Omental fat pad (tissue), 4 donors: ENCODE data around the gene PER1. TPM values are rescaled to one million over a fixed set of nuclear protein-coding genes. Genes with fewer than 3 reads are reported as not detected.
"Not testable (repeated sequence)": the region's sequence is repeated elsewhere in the genome, so short reads cannot be mapped to it uniquely, and the experiment has no call there.

Experiments
- ATAC-seq: fragments of 150-250 bp; one replicate; pipeline ENCODE4 v1.9.1; 2016; ENCODE audit warnings: mild to moderate bottlenecking, moderate library complexity; ENCODE audit not compliant: low FRiP score
- DNase-seq: peaks from one replicate; pipeline ENCODE4 v3.0.0-alpha.2; 2019; ENCODE audit warnings: low spot score
- CTCF ChIP-seq, 3 donors: fragments of 450-650 bp; IDR thresholded peaks; one replicate each; pipeline ENCODE4 v1.5.1; 2016 to 2017; ENCODE audit warnings: antibody characterized with exemption in 3 of 3, mild to moderate bottlenecking in 3 of 3, moderate library complexity in 2 of 3
- total RNA-seq, 4 donors: library from RNA; depleted of rRNA; stranded (reverse); fragments of >200 nt; gene quantifications; one replicate each; pipeline ENCODE4 v1.1.0, GENCODE V29; 2016

PER1 gene
- total RNA-seq, 4 donors from 2014 or later = 78.8 to 169 (median 122) TPM

DNA sequence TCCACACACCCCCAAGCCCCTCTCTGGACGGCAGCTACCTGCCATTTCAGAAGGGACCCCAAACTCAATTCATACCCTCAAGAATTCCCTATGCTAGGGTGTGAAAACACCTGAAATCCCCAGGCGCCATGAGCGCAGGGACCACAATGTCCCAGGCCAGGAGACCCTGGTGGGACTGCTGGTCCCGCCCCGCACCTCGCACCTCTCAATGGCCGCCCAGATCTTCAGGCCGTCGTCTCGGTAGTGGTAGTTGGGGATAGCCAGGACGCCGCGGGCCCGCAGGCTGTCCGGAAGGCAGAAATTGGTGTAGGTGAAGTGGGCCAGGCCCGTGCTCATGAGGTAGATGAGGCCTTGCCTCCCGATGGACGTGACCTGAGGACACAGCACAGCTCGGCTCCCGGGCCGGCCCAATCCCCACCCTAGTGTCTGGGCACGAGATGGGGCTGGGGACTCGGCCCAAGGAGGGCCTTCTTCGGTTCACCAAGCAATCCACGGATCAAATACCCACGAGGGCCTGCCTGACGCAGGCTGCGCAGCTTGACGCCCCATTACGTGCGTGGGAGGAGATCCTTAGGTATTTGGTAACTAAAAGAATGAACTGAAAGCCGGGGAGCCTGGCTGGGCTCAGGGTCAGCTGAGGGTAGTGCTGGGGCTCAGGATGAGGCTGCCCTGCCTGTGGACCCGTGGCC is 43.1 kb downstream of the PER1 start:
- ATAC-seq (no peak), DNase-seq (no peak)
- TF ChIP-seq CTCF (IDR thresholded peaks at IDR 0.05) = no peak

GRCh38 chr17:8106980-8107379 is 45.2 kb downstream of the PER1 start:
- not testable (repeated sequence) for DNase-seq, ATAC-seq

DNA sequence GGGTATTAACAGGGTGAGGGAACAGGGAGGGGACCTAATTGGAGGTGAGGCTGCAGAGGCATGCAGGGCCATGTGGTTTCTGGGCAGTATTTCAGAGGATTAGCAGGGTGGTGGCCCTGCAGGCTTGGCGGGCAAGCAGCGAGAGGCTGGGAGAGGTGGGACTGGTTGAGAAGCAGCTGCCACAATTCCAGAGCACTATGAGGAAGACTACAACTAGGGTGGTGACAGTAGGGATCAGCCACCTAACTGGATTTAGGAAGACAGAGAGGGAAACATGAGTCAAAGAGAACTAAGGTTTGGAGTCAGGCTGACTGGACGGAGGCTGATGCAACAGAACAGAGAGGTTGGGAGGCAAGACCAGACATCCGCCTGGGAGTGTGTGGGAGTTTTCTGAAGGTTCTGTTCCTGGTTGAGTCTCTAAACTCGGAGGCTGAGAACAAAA is 46.2 kb downstream of the PER1 start:
- no peak for TF ChIP-seq CTCF (IDR thresholded peaks at IDR 0.05)
- ATAC-seq (no peak), DNase-seq (no peak)

GRCh38 chr17:8104911-8105310 is 47.3 kb downstream of the PER1 start:
- no peak for ATAC-seq
- DNase-seq = no peak
- no peak for TF ChIP-seq CTCF (IDR thresholded peaks at IDR 0.05)

- TF ChIP-seq CTCF (IDR thresholded peaks at IDR 0.05) = no peak
- DNase-seq = no peak
- ATAC-seq = no peak
Observed at GRCh38 chr17:8103549-8103948, 48.7 kb downstream of the PER1 start.

DNA sequence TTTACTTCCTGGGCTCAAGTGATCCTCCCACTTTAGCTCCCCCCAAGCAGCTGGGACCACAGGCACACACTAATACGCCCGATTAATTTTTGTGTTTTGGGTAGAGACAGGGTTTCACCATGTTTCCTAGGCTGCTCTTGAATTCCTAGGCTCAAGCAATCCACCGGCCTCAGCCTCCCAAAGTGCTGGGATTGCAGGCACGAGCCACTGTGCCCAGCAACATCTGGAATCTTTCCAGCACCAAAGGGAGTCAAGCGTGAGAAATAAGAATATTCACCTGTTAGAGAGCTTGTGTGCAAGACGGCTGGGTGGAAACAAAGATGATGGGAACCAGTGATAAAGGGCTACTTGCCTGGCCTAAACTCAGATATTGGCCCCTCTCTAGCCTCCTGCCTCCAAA is 50.5 kb downstream of the PER1 start:
- TF ChIP-seq CTCF (IDR thresholded peaks at IDR 0.05) = no peak
- no peak for ATAC-seq
- DNase-seq = no peak

DNA sequence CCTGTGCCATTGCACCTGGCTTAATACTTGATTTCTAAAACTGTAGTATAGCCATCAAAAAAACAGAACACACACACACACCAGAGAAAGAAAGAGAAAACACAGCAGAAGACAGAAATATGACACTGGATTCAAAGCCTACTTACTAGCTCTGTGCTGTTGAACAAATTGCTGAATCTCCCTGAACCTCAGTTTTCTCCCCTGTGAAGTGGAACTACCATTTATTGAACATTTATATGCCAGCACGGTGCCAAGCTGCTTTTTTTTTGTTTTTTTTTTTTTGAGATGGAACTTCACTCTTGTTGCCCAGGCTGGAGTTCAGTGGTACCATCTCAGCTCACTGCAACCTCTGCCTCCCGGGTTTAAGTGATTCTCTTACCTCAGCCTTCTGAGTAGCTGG is 51.4 kb downstream of the PER1 start:
- no peak for DNase-seq
- ATAC-seq = no peak
- no peak for TF ChIP-seq CTCF (IDR thresholded peaks at IDR 0.05)
